HCT116 (cell line): ENCODE data around the gene MED27. TPM values are rescaled to one million over a fixed set of nuclear protein-coding genes. Genes with fewer than 3 reads are reported as not detected.

ENCODE experiments used
- ATAC-seq: fragments of 200-7000 bp; cut with Tn5 transposase; 2 replicates; pipeline ENCODE4 v1.9.1; 2020; ENCODE audit warnings: mild to moderate bottlenecking, moderate library complexity
- BruUV-seq: library from RNA; stranded (reverse); fragments of 400-500 nt; replicated peaks from 2 replicates; lab custom pipeline; 2021; lab: Mats Ljungman, UMichigan
- CTCF ChIA-PET: fragments of 300-600 bp; sonication (Branson Sonifier 250); formaldehyde crosslinking; loops from one replicate; lab custom pipeline; 2021; ENCODE audit warnings: antibody characterized with exemption; lab: Charles Lee
- POLR2A ChIA-PET: fragments of 300-600, 350-600 bp; sonication (Branson Sonifier 250); formaldehyde crosslinking; loops from one replicate; lab custom pipeline; 2021; ENCODE audit warnings: antibody characterized with exemption; lab: Charles Lee
- RAD21 ChIA-PET, 2 experiments: fragments of 300-600 bp; sonication (Branson Sonifier 250); formaldehyde crosslinking; loops; one replicate each; lab custom pipeline; 2023; ENCODE audit warnings: low total read pairs in 2 of 2; ENCODE audit not compliant: uncharacterized antibody in 2 of 2, unreplicated experiment in 2 of 2, low non-redundant PET in 1 of 2; lab: Charles Lee
- DNase-seq: peaks from one replicate; pipeline ENCODE4 v3.0.0-alpha.2; 2010; ENCODE audit warnings: low read depth, low spot score
- H2AFZ ChIP-seq: fragments of 200-600 bp; shearing (Covaris generic), sonication (generic); 2 replicates; pipeline ENCODE4 v1.6.1; 2017; ENCODE audit warnings: low read depth, mixed run types, mixed read lengths, antibody characterized with exemption, low read length; ENCODE audit not compliant: poor library complexity, severe bottlenecking
- H3K27ac ChIP-seq: 2 replicates; pipeline ENCODE4 v1.5.1; 2012; ENCODE audit warnings: low read depth, low read length
- H3K27me3 ChIP-seq: fragments of 200-600 bp; sonication (generic); 2 replicates; pipeline ENCODE4 v1.6.1; 2016; ENCODE audit warnings: mixed run types, low read length, mixed read lengths; ENCODE audit not compliant: insufficient read depth
- H3K36me3 ChIP-seq, 2 experiments: fragments of 200-500 bp in 1 of 2; fragments of 200-600 bp in 1 of 2; sonication (Bioruptor generic) in 1 of 2; sonication (generic) in 1 of 2; 2 replicates each; pipeline versions ENCODE4 v1.5.1 to v1.6.1; 2014 to 2016; ENCODE audit warnings: low read length in 2 of 2, inconsistent platforms in 1 of 2, mixed read lengths in 1 of 2, mixed run types in 1 of 2; ENCODE audit not compliant: insufficient read depth in 2 of 2, control insufficient read depth in 1 of 2
- H3K4me1 ChIP-seq, 2 experiments: fragments of 200-600 bp in 1 of 2; sonication (generic) in 1 of 2; 2 replicates each; pipeline versions ENCODE4 v1.5.1 to v1.6.1; 2012 to 2017; ENCODE audit warnings: low read length in 2 of 2, inconsistent platforms in 1 of 2, mild to moderate bottlenecking in 1 of 2, mixed read lengths in 1 of 2, mixed run types in 1 of 2, moderate library complexity in 1 of 2; ENCODE audit not compliant: insufficient read depth in 2 of 2, control insufficient read depth in 1 of 2
- H3K4me2 ChIP-seq: fragments of 200-600 bp; sonication (generic); 2 replicates; pipeline ENCODE4 v1.6.1; 2017; ENCODE audit warnings: mixed run types, low read length, mixed read lengths
- H3K4me3 ChIP-seq, 2 experiments: fragments of 200-600 bp in 1 of 2; sonication (generic) in 1 of 2; replicated peaks in 1 of 2; 2 replicates each; pipeline ENCODE4 v1.5.1; 2011 to 2016; ENCODE audit warnings: low read length in 2 of 2, control low read depth in 1 of 2, low read depth in 1 of 2, mild to moderate bottlenecking in 1 of 2, mixed read lengths in 1 of 2, mixed run types in 1 of 2
- H3K79me2 ChIP-seq: fragments of 200-600 bp; sonication (generic); 2 replicates; pipeline ENCODE4 v1.6.1; 2017; ENCODE audit warnings: mild to moderate bottlenecking, mixed run types, low read length, moderate library complexity, mixed read lengths; ENCODE audit not compliant: insufficient read depth
- H3K9ac ChIP-seq: fragments of 200-600 bp; sonication (generic); 2 replicates; pipeline ENCODE4 v1.6.1; 2016; ENCODE audit warnings: low read length, mixed read lengths
- H3K9me2 ChIP-seq: fragments of 200-600 bp; sonication (generic), shearing (Covaris generic); 2 replicates; pipeline ENCODE4 v1.6.1; 2017; ENCODE audit warnings: mixed run types, mild to moderate bottlenecking, moderate library complexity; ENCODE audit not compliant: insufficient read depth
- H3K9me3 ChIP-seq, 2 experiments: fragments of 200-500 bp in 1 of 2; fragments of 200-600 bp in 1 of 2; sonication (Bioruptor generic) in 1 of 2; sonication (generic) in 1 of 2; 2 replicates each; pipeline ENCODE4 v1.6.1; 2014 to 2017; ENCODE audit warnings: low read length in 2 of 2, mixed read lengths in 2 of 2, inconsistent platforms in 1 of 2, low read depth in 1 of 2, mild to moderate bottlenecking in 1 of 2, mixed run types in 1 of 2, moderate library complexity in 1 of 2; ENCODE audit not compliant: control insufficient read depth in 1 of 2, insufficient read depth in 1 of 2
- H4K20me1 ChIP-seq: fragments of 200-600 bp; sonication (generic), shearing (Covaris generic); 2 replicates; pipeline ENCODE4 v1.6.1; 2017; ENCODE audit warnings: mixed run types, mild to moderate bottlenecking, moderate library complexity; ENCODE audit not compliant: insufficient read depth
- CBX3 ChIP-seq: IDR thresholded peaks from 2 replicates; pipeline ENCODE4 v1.6.1; 2012; ENCODE audit warnings: low read depth
- EZH2 ChIP-seq: fragments of 200-600 bp; sonication (generic); IDR thresholded peaks from 2 replicates; pipeline ENCODE4 v1.6.1; 2017; ENCODE audit warnings: antibody characterized with exemption, mixed run types
- FOSL1 ChIP-seq: IDR thresholded peaks from 2 replicates; pipeline ENCODE4 v1.6.1; 2012; ENCODE audit warnings: low read depth
- POLR2A ChIP-seq: IDR thresholded peaks from 2 replicates; pipeline ENCODE4 v1.7.0; 2011; ENCODE audit warnings: borderline replicate concordance; ENCODE audit not compliant: insufficient read depth, insufficient read length; ENCODE audit errors: extremely low read depth
- POLR2AphosphoS5 ChIP-seq: IDR thresholded peaks from 2 replicates; pipeline ENCODE4 v1.6.1; 2011; ENCODE audit warnings: mild to moderate bottlenecking, low read depth, low read length, moderate library complexity
- SP1 ChIP-seq: IDR thresholded peaks from 2 replicates; pipeline ENCODE4 v1.6.1; 2012; ENCODE audit warnings: low read depth
- SRF ChIP-seq: IDR thresholded peaks from 2 replicates; pipeline ENCODE4 v1.6.1; 2012; ENCODE audit warnings: low read depth
- TCF7L2 ChIP-seq: IDR thresholded peaks from 2 replicates; pipeline ENCODE4 v1.7.0; 2011; ENCODE audit warnings: borderline replicate concordance, inconsistent platforms; ENCODE audit not compliant: insufficient read depth, insufficient read length; ENCODE audit errors: extremely low read depth
- YY1 ChIP-seq: IDR thresholded peaks from 2 replicates; pipeline ENCODE4 v1.6.1; 2011; ENCODE audit warnings: low read length, low read depth, moderate library complexity, mild to moderate bottlenecking; ENCODE audit not compliant: insufficient replicate concordance; ENCODE audit errors: extremely low read depth
- ZBTB33 ChIP-seq: IDR thresholded peaks from 2 replicates; pipeline ENCODE4 v1.6.1; 2011; ENCODE audit warnings: mild to moderate bottlenecking, low read length, moderate library complexity; ENCODE audit not compliant: insufficient replicate concordance; ENCODE audit errors: extremely low read depth
- intact Hi-C: fragments of 100-400 bp; cut with micrococcal nuclease; formaldehyde crosslinking; loops from 2 replicates; pipeline ENCODE4 v1.10.0; 2022
- total RNA-seq: library from RNA; stranded (reverse); gene quantifications from one replicate; pipeline ENCODE4 v1.2.1, GENCODE V29; 2021; ENCODE audit not compliant: unreplicated experiment
- TF ChIP-seq, protein P1 (sequence below): IDR thresholded peaks from 2 replicates; pipeline ENCODE4 v1.6.1; 2012
- TF ChIP-seq, protein P2 (sequence below): IDR thresholded peaks from 2 replicates; pipeline ENCODE4 v1.6.1; 2012; ENCODE audit warnings: low read depth
- TF ChIP-seq, protein P3 (sequence below): IDR thresholded peaks from 2 replicates; pipeline ENCODE4 v1.6.1; 2012

Gene MED27
- total RNA-seq, 1 experiment from 2014 or later = 26.9 TPM

DNA sequence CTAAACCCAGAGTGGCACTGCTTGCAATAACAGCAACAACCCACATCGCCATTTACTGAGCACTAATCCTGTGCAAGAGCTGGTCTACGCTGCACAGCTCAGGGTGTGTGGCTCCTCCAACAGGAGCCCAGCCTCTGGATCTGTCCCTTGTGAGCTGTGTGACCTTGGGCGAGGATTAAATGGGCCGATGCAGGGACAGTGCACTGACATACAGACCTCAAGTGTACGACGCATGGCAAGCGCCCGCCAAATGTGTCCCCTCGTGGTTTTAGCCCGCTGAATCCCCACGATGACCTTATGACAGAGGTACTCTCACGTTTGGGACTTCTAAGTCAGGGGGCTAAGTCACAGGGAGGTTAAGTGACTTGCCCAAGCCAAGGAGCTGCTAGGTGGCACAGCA lies 209.5 kb downstream of the MED27 start (continued):
- TF ChIP-seq POLR2A (no peak), EZH2 (no peak), POLR2AphosphoS5 (no peak)

DNA sequence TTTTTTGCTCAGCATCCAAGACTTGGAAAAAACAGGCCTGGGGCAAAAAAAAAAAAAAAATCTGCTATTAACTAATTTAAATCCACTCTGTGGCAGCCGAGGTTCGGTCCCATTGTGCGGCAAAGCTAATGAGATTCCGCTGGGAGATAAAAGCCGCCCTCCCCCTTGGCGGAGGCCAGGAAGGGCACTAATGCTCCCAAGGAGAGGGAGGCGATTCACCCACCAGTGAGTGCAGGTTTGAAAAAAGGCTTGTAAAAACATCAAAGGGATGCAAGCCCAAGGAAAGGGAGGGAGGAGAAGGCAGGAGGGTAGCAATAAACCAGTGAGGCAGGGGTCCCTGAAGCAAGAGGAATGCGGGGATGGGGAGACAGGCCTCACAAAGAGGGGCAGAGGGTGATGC lies 210.3 kb downstream of the MED27 start:
- BruUV-seq = no TSS peak
- Histone ChIP-seq H3K4me2 (no peak overlapping the region), H3K27ac (no peak overlapping the region), H3K4me1 (no peaks in the 10 kb centered on the region), H3K79me2 (no peaks in the 10 kb centered on the region), H3K9me2 (no peaks in the 10 kb centered on the region), H4K20me1 (no peaks in the 10 kb centered on the region), H3K9ac (no peak overlapping the region), H3K27me3 (no peaks in the 10 kb centered on the region), H2AFZ (no peak overlapping the region), H3K4me3 (no peak overlapping the region), H3K9me3 (no peaks in the 10 kb centered on the region), H3K36me3 (no peaks in the 10 kb centered on the region)
- ChIA-PET POLR2A (no interaction called here), CTCF (no interaction called here), RAD21 (no interaction called here)
- ATAC-seq (no peak), DNase-seq (no peak)
- intact Hi-C loops = no loop called here
- TF ChIP-seq SRF (no peak), TCF7L2 (no peak)

- POLR2A ChIA-PET = no interaction called here
- H3K4me3 ChIP-seq = no peak overlapping the region
- CTCF ChIA-PET = no interaction called here
- TF ChIP-seq, protein P1, sequence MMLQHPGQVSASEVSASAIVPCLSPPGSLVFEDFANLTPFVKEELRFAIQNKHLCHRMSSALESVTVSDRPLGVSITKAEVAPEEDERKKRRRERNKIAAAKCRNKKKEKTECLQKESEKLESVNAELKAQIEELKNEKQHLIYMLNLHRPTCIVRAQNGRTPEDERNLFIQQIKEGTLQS = no peak
- TF ChIP-seq, protein P2, sequence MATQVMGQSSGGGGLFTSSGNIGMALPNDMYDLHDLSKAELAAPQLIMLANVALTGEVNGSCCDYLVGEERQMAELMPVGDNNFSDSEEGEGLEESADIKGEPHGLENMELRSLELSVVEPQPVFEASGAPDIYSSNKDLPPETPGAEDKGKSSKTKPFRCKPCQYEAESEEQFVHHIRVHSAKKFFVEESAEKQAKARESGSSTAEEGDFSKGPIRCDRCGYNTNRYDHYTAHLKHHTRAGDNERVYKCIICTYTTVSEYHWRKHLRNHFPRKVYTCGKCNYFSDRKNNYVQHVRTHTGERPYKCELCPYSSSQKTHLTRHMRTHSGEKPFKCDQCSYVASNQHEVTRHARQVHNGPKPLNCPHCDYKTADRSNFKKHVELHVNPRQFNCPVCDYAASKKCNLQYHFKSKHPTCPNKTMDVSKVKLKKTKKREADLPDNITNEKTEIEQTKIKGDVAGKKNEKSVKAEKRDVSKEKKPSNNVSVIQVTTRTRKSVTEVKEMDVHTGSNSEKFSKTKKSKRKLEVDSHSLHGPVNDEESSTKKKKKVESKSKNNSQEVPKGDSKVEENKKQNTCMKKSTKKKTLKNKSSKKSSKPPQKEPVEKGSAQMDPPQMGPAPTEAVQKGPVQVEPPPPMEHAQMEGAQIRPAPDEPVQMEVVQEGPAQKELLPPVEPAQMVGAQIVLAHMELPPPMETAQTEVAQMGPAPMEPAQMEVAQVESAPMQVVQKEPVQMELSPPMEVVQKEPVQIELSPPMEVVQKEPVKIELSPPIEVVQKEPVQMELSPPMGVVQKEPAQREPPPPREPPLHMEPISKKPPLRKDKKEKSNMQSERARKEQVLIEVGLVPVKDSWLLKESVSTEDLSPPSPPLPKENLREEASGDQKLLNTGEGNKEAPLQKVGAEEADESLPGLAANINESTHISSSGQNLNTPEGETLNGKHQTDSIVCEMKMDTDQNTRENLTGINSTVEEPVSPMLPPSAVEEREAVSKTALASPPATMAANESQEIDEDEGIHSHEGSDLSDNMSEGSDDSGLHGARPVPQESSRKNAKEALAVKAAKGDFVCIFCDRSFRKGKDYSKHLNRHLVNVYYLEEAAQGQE = no peak
- TF ChIP-seq FOSL1 (no peak), EZH2 (no peak), ZBTB33 (no peak), CBX3 (no peak), YY1 (no peak), POLR2A (no peak), SP1 (no peak), TCF7L2 (no peak)
- TF ChIP-seq, protein P3, sequence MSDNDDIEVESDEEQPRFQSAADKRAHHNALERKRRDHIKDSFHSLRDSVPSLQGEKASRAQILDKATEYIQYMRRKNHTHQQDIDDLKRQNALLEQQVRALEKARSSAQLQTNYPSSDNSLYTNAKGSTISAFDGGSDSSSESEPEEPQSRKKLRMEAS = no peak
These were observed 210.9 kb downstream of the MED27 start for GRCh38 chr9:131868766-131869165.

More at GRCh38 chr9:131868766-131869165, 210.9 kb downstream of the MED27 start:
- Histone ChIP-seq H3K9me2 (no peaks in the 10 kb centered on the region), H3K4me1 (no peaks in the 10 kb centered on the region), H3K79me2 (no peaks in the 10 kb centered on the region), H4K20me1 (no peaks in the 10 kb centered on the region), H3K9me3 (no peaks in the 10 kb centered on the region), H3K36me3 (no peaks in the 10 kb centered on the region), H2AFZ (no peak overlapping the region), H3K27me3 (no peaks in the 10 kb centered on the region), H3K27ac (no peak overlapping the region), H3K9ac (no peak overlapping the region), H3K4me2 (no peak overlapping the region)
- BruUV-seq = no TSS peak
- intact Hi-C loops = no loop called here
- RAD21 ChIA-PET = no interaction called here
- no peak for DNase-seq
- ATAC-seq = no peak
